ENCODE measurements around the gene CNOT11. TPM values are rescaled to one million over a fixed set of nuclear protein-coding genes. Genes with fewer than 3 reads are reported as not detected.

CNOT11 gene
- total and polyA plus RNA-seq, 2 of the 13 experiments (the other 11 are each of a cell fraction or from before 2014, with no cell fraction given) = 114 to 209 TPM

DNA sequence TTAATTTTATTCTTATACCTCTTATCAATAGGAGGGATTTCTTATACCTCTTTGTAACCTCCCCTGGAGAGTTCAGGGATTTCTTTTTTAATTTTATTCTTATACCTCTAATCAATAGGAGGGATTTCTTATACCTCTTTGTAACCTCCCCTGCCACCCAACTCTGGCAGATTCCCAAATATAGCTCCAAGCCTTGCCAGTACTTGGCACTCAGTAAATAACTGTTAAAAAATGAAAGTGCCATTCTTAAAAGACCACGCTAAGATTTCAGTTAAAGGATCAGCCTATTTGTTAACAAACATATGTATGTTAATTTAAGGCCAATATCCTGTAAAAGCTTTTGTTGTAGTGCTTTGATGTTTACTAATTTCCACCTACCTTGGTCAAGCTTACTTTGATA is 51.0 kb downstream of the CNOT11 start:
- no peaks in the 10 kb centered on the region; a peak in 1 of 5 replicates for H3K27me3 ChIP-seq (ENCODE audit: control insufficient read depth in 1 of 2, insufficient read depth in 2 of 2, low read length in 2 of 2)
- peaks cover 0 to 45% of the 10 kb centered on the region in 2 experiments; a peak in 4 of 5 replicates for H3K36me3 ChIP-seq (replicated peaks in 1 of 2; ENCODE audit: control insufficient read depth in 1 of 2, insufficient read depth in 2 of 2, low read length in 2 of 2)
- POLR2A ChIA-PET = no interaction called here
- intact Hi-C loops (cut with micrococcal nuclease; ENCODE audit: unreplicated experiment) = no loop called here
- DNase-seq (ENCODE audit: low spot score) (no peak), ATAC-seq (no peak), FAIRE-seq (no peak)
- CTCF ChIA-PET (ENCODE audit: low intra/inter-chr PET ratio, low total read pairs) = no interaction called here
- no peak overlapping the region for H2AFZ ChIP-seq (ENCODE audit: low read length)
- no TSS peak for BruUV-seq (replicated peaks)
- peak; percentile 93 for TF ChIP-seq ZNF205 (CRISPR knock-in tag; IDR thresholded peaks at IDR 0.05)
- no peak for TF ChIP-seq SNAPC2 (CRISPR knock-in tag; IDR thresholded peaks at IDR 0.05)
- H3K4me3 ChIP-seq (replicated peaks in 1 of 3; ENCODE audit: insufficient read depth in 1 of 3, low read depth in 2 of 3, low read length in 3 of 3) = no peak overlapping the region; a peak in 1 of 6 replicates
- peak overlapping the region; percentile 82 for H3K4me2 ChIP-seq (ENCODE audit: low read depth, low read length)
- H3K79me2 ChIP-seq (ENCODE audit: insufficient read depth, low read length) = peaks cover 97% of the 10 kb centered on the region
- in situ Hi-C loops (cut with HindIII; ENCODE audit: extremely low pct_ligation_motif_present, low pct_unique_long_range_greater_than_20kb) = no loop called here
- peaks cover 81% of the 10 kb centered on the region for H3K4me1 ChIP-seq (ENCODE audit: insufficient read depth, low read length)
- no peak overlapping the region for H3K9ac ChIP-seq (ENCODE audit: insufficient read depth, low read depth, low read length)
- peaks cover 80% of the 10 kb centered on the region for H4K20me1 ChIP-seq (ENCODE audit: insufficient read depth, low read length)
- H3K27ac ChIP-seq (ENCODE audit: extremely low read length, insufficient read depth, low read length) = no peak overlapping the region
- 85% methylated on average over 1 of the region's 1 CpG for WGBS (ENCODE audit: low lambda C conversion rate)
- H3K9me3 ChIP-seq (ENCODE audit: low read length) = no peaks in the 10 kb centered on the region

DNA sequence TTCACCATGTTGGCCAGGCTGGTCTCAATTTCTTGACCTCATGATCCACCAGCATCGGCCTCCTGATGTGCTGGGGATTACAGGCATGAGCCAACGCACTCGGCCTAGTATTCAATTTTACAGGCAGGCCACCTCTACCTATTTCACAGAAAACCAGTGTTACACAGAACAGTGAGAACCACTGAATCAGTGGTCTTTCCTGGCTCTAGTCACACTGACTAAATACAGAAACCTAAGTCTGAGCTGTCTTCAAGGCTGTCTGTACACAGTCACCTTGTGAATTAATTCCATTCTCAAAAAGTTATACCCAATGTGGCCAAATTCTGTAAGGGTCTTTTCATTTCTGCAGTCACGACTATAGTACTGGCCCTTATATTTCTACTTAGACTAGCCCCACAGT is 52.3 kb downstream of the CNOT11 start:
- ChIA-PET POLR2A (no interaction called here), CTCF (ENCODE audit: low intra/inter-chr PET ratio, low total read pairs) (interaction anchor here (0.6 kb wide), 1 partner anchor 26 kb away, joined by 3 read pairs; no protein-coding TSS in a partner anchor)
- Histone ChIP-seq H3K9me3 (ENCODE audit: low read length) (no peaks in the 10 kb centered on the region), H3K4me1 (ENCODE audit: insufficient read depth, low read length) (peaks cover 81% of the 10 kb centered on the region), H3K4me3 (replicated peaks in 1 of 3; ENCODE audit: insufficient read depth in 1 of 3, low read depth in 2 of 3, low read length in 3 of 3) (peak overlapping the region; percentile 76 to 95 (median 93)), H3K9ac (ENCODE audit: insufficient read depth, low read depth, low read length) (peak overlapping the region; percentile 98; the same call in 1 of the 2 replicates), H3K27me3 (ENCODE audit: control insufficient read depth in 1 of 2, insufficient read depth in 2 of 2, low read length in 2 of 2) (no peaks in the 10 kb centered on the region; a peak in 1 of 5 replicates), H4K20me1 (ENCODE audit: insufficient read depth, low read length) (peaks cover 67% of the 10 kb centered on the region), H3K27ac (ENCODE audit: extremely low read length, insufficient read depth, low read length) (no peak overlapping the region), H3K4me2 (ENCODE audit: low read depth, low read length) (peak overlapping the region; percentile 82), H2AFZ (ENCODE audit: low read length) (no peak overlapping the region), H3K79me2 (ENCODE audit: insufficient read depth, low read length) (peaks cover 84% of the 10 kb centered on the region), H3K36me3 (replicated peaks in 1 of 2; ENCODE audit: control insufficient read depth in 1 of 2, insufficient read depth in 2 of 2, low read length in 2 of 2) (peaks cover 0 to 32% of the 10 kb centered on the region in 2 experiments; a peak in 4 of 5 replicates)
- WGBS (ENCODE audit: low lambda C conversion rate) = 68% methylated on average over 4 of the region's 4 CpGs
- intact Hi-C loops (cut with micrococcal nuclease; ENCODE audit: unreplicated experiment) = loop anchor here (5.0 kb wide), 1 partner anchor 37 kb away; no protein-coding TSS in a partner anchor
- ATAC-seq = no peak
- DNase-seq (ENCODE audit: low spot score) = no peak
- no TSS peak for BruUV-seq (replicated peaks)
- in situ Hi-C loops (cut with HindIII; ENCODE audit: extremely low pct_ligation_motif_present, low pct_unique_long_range_greater_than_20kb) = no loop called here
- no peak for FAIRE-seq
- TF ChIP-seq ZNF550 (CRISPR knock-in tag; IDR thresholded peaks at IDR 0.05; ENCODE audit: borderline replicate concordance) = no peak
- TF ChIP-seq ZNF431 (CRISPR knock-in tag; IDR thresholded peaks at IDR 0.05; ENCODE audit: borderline replicate concordance, low read depth) = no peak
- TF ChIP-seq, protein P1, sequence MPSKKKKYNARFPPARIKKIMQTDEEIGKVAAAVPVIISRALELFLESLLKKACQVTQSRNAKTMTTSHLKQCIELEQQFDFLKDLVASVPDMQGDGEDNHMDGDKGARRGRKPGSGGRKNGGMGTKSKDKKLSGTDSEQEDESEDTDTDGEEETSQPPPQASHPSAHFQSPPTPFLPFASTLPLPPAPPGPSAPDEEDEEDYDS (CRISPR knock-in tag; IDR thresholded peaks at IDR 0.05) = no peak
- TF ChIP-seq, protein P2, sequence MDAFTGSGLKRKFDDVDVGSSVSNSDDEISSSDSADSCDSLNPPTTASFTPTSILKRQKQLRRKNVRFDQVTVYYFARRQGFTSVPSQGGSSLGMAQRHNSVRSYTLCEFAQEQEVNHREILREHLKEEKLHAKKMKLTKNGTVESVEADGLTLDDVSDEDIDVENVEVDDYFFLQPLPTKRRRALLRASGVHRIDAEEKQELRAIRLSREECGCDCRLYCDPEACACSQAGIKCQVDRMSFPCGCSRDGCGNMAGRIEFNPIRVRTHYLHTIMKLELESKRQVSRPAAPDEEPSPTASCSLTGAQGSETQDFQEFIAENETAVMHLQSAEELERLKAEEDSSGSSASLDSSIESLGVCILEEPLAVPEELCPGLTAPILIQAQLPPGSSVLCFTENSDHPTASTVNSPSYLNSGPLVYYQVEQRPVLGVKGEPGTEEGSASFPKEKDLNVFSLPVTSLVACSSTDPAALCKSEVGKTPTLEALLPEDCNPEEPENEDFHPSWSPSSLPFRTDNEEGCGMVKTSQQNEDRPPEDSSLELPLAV (CRISPR knock-in tag; conservative IDR thresholded peaks at IDR 0.05; ENCODE audit: low read depth) = no peak
- TF ChIP-seq, protein P3, sequence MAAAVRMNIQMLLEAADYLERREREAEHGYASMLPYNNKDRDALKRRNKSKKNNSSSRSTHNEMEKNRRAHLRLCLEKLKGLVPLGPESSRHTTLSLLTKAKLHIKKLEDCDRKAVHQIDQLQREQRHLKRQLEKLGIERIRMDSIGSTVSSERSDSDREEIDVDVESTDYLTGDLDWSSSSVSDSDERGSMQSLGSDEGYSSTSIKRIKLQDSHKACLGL (CRISPR knock-in tag; IDR thresholded peaks at IDR 0.05) = no peak
- TF ChIP-seq, protein P4, sequence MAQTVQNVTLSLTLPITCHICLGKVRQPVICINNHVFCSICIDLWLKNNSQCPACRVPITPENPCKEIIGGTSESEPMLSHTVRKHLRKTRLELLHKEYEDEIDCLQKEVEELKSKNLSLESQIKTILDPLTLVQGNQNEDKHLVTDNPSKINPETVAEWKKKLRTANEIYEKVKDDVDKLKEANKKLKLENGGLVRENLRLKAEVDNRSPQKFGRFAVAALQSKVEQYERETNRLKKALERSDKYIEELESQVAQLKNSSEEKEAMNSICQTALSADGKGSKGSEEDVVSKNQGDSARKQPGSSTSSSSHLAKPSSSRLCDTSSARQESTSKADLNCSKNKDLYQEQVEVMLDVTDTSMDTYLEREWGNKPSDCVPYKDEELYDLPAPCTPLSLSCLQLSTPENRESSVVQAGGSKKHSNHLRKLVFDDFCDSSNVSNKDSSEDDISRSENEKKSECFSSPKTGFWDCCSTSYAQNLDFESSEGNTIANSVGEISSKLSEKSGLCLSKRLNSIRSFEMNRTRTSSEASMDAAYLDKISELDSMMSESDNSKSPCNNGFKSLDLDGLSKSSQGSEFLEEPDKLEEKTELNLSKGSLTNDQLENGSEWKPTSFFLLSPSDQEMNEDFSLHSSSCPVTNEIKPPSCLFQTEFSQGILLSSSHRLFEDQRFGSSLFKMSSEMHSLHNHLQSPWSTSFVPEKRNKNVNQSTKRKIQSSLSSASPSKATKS (CRISPR knock-in tag; IDR thresholded peaks at IDR 0.05) = no peak
- TF ChIP-seq SALL2 (CRISPR knock-in tag; IDR thresholded peaks at IDR 0.05) = no peak
- TF ChIP-seq ARID2 (CRISPR knock-in tag; IDR thresholded peaks at IDR 0.05; ENCODE audit: borderline replicate concordance) = no peak
- TF ChIP-seq BORCS8-MEF2B (CRISPR knock-in tag; IDR thresholded peaks at IDR 0.05) = no peak
- no peak for TF ChIP-seq SATB2 (CRISPR knock-in tag; IDR thresholded peaks at IDR 0.05)

All from HepG2 (cell line).